ENCODE results near the gene GPANK1. TPM values are rescaled to one million over a fixed set of nuclear protein-coding genes. Genes with fewer than 3 reads are reported as not detected.
A peak's percentile ranks its signal among the peaks of the same experiment; 100 is the strongest.

Gene GPANK1
- polyA plus RNA-seq, 2 donors = 10.2 to 10.4 TPM

- Histone ChIP-seq H3K36me3 (ENCODE audit: control insufficient read depth in 2 of 2, insufficient read depth in 2 of 2, low read length in 1 of 2) (no peaks in the 10 kb centered on the region), H3K4me1 (ENCODE audit: control insufficient read depth in 2 of 2, insufficient read depth in 2 of 2, low read length in 1 of 2) (peaks cover 5 to 7% of the 10 kb centered on the region in 2 donors), H3K27me3 (ENCODE audit: control insufficient read depth in 1 of 2, insufficient read depth in 2 of 2, low read length in 2 of 2) (no peaks in the 10 kb centered on the region), H3K27ac (ENCODE audit: low read depth in 2 of 2, low read length in 1 of 2) (no peak within 1 kb of the TSS), H3K9me3 (ENCODE audit: control insufficient read depth in 2 of 2, insufficient read depth in 1 of 2, low read depth in 1 of 2, low read length in 1 of 2) (no peaks in the 10 kb centered on the region), H3K4me3 (ENCODE audit: low read depth in 1 of 2, low read length in 2 of 2) (no peak within 1 kb of the TSS)
- WGBS, 2 donors = 60 to 62% methylated on average over 3 of the region's 3 CpGs
These were observed 41.8 kb upstream of the GPANK1 start, which contains the start of gene LY6G6F for GRCh38 chr6:31706599-31706998. LY6G6F (plus strand) TSS chr6:31706866; CDS start chr6:31706907, 41 bp downstream.

- no peaks in the 10 kb centered on the region for H3K9me3 ChIP-seq (ENCODE audit: control insufficient read depth in 2 of 2, insufficient read depth in 1 of 2, low read depth in 1 of 2, low read length in 1 of 2)
- no peaks in the 10 kb centered on the region for H3K27me3 ChIP-seq (ENCODE audit: control insufficient read depth in 1 of 2, insufficient read depth in 2 of 2, low read length in 2 of 2)
- no peak overlapping the region for H3K27ac ChIP-seq (ENCODE audit: low read depth in 2 of 2, low read length in 1 of 2)
- WGBS, 2 donors = 88 to 89% methylated on average over 6 of the region's 6 CpGs
- no peak overlapping the region for H3K4me3 ChIP-seq (ENCODE audit: low read depth in 1 of 2, low read length in 2 of 2)
- H3K36me3 ChIP-seq (ENCODE audit: control insufficient read depth in 2 of 2, insufficient read depth in 2 of 2, low read length in 1 of 2) = peaks cover 0 to under 1% of the 10 kb centered on the region in 2 donors
- H3K4me1 ChIP-seq (ENCODE audit: control insufficient read depth in 2 of 2, insufficient read depth in 2 of 2, low read length in 1 of 2) = peaks cover 6 to 7% of the 10 kb centered on the region in 2 donors
These were observed 41.1 kb upstream of the GPANK1 start for GRCh38 chr6:31705931-31706330.

DNA sequence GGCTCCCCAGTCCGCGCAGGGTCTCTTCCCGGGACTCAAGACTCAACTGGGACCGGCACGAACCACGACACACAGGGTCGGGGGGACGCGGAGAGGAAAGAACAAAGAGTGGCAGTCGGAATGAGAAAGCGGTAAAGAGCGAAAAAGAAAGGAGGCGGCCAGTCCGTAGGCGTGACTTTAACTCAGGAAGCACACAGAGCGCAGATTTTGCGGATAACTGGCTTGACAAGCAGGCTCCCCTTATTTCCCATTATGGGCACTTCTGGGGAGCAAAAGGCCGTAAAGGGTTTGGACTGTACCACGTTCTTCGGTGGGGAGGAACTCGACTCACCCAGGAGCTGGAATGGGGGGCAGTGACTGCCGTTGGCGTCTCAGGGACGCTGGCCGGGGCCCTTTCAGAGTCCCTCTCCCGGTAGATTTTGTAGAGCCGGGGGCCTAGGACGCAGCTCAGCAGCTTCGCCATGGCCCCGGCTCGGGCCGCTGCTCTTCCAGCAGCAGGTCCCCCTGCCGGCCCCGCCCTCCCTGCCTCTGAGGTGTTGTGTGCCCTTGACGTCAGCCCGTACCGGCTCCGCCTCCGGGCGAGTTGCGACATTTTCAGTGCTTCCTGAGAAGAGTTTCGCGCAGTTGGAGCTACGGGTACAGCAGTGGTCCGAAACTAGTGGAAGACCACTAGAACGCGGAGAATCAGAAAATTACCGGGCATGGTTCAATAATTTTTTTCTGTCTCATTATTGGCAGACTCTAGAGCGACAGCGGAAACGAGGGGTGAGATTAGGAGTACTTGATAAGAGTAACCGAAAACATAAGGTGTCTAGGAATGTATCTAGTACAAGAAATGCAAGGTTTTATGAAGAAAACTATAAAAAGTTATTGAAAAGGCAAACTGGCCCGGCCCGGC is 38.3 kb upstream of the GPANK1 start, which contains the start of gene ABHD16A:
ABHD16A (minus strand) TSS at position 506 of the 898 bp plus-strand sequence; CDS start at position 463, 43 bp downstream.
- H3K36me3 ChIP-seq (ENCODE audit: control insufficient read depth in 2 of 2, insufficient read depth in 2 of 2, low read length in 1 of 2) = peaks cover 0 to 7% of the 10 kb centered on the region in 2 donors
- peak within 1 kb of the TSS; percentile 100 for H3K27ac ChIP-seq (ENCODE audit: low read depth in 2 of 2, low read length in 1 of 2)
- H3K27me3 ChIP-seq (ENCODE audit: control insufficient read depth in 1 of 2, insufficient read depth in 2 of 2, low read length in 2 of 2) = no peaks in the 10 kb centered on the region
- WGBS, 2 donors = 0 to 1% methylated on average over 54 of the region's 54 CpGs
- peaks cover 6 to 7% of the 10 kb centered on the region in 2 donors for H3K4me1 ChIP-seq (ENCODE audit: control insufficient read depth in 2 of 2, insufficient read depth in 2 of 2, low read length in 1 of 2)
- H3K9me3 ChIP-seq (ENCODE audit: control insufficient read depth in 2 of 2, insufficient read depth in 1 of 2, low read depth in 1 of 2, low read length in 1 of 2) = no peaks in the 10 kb centered on the region
- H3K4me3 ChIP-seq (ENCODE audit: low read depth in 1 of 2, low read length in 2 of 2) = peak within 1 kb of the TSS; percentile 84 to 93

DNA sequence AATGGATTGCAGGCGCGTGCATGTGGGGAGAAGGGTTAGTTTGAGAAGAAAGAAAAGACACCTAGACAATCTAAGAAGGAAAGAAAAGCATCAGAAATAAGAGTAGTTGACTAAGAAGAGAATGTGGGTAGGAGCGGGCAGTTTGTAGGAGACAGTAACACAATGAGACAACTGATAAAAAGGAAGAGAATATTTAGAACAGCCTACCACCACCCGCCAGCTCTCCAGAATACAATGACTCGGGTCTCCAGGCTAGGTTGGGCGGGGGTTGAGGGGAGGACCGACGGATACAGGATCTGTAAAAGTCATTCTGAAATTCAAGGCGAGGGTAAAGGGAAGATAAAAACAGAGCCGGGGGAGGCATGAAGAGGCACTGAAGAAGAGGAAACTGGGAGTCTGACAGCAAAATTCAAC is 37.6 kb upstream of the GPANK1 start:
- 0 to 1% methylated on average over 10 of the region's 10 CpGs for whole genome bisulfite sequencing, 2 donors
- peaks cover 6 to 7% of the 10 kb centered on the region in 2 donors for H3K4me1 ChIP-seq (ENCODE audit: control insufficient read depth in 2 of 2, insufficient read depth in 2 of 2, low read length in 1 of 2)
- no peaks in the 10 kb centered on the region for H3K9me3 ChIP-seq (ENCODE audit: control insufficient read depth in 2 of 2, insufficient read depth in 1 of 2, low read depth in 1 of 2, low read length in 1 of 2)
- no peaks in the 10 kb centered on the region for H3K27me3 ChIP-seq (ENCODE audit: control insufficient read depth in 1 of 2, insufficient read depth in 2 of 2, low read length in 2 of 2)
- peak overlapping the region; percentile 84 to 93 for H3K4me3 ChIP-seq (ENCODE audit: low read depth in 1 of 2, low read length in 2 of 2)
- peak overlapping the region; percentile 100 for H3K27ac ChIP-seq (ENCODE audit: low read depth in 2 of 2, low read length in 1 of 2)
- peaks cover 0 to 7% of the 10 kb centered on the region in 2 donors for H3K36me3 ChIP-seq (ENCODE audit: control insufficient read depth in 2 of 2, insufficient read depth in 2 of 2, low read length in 1 of 2)

- no peaks in the 10 kb centered on the region for H3K9me3 ChIP-seq (ENCODE audit: control insufficient read depth in 2 of 2, insufficient read depth in 1 of 2, low read depth in 1 of 2, low read length in 1 of 2)
- peaks cover 6 to 7% of the 10 kb centered on the region in 2 donors for H3K4me1 ChIP-seq (ENCODE audit: control insufficient read depth in 2 of 2, insufficient read depth in 2 of 2, low read length in 1 of 2)
- peaks cover 0 to 10% of the 10 kb centered on the region in 2 donors for H3K36me3 ChIP-seq (ENCODE audit: control insufficient read depth in 2 of 2, insufficient read depth in 2 of 2, low read length in 1 of 2)
- 22 to 24% methylated on average over 7 of the region's 7 CpGs for WGBS, 2 donors
- H3K4me3 ChIP-seq (ENCODE audit: low read depth in 1 of 2, low read length in 2 of 2) = peak overlapping the region; percentile 84 to 93
- no peaks in the 10 kb centered on the region for H3K27me3 ChIP-seq (ENCODE audit: control insufficient read depth in 1 of 2, insufficient read depth in 2 of 2, low read length in 2 of 2)
- peak overlapping the region; percentile 43 to 100 for H3K27ac ChIP-seq (ENCODE audit: low read depth in 2 of 2, low read length in 1 of 2)
These were observed 37.0 kb upstream of the GPANK1 start for GRCh38 chr6:31701666-31702404.

- Histone ChIP-seq H3K4me1 (ENCODE audit: control insufficient read depth in 2 of 2, insufficient read depth in 2 of 2, low read length in 1 of 2) (peaks cover 6 to 7% of the 10 kb centered on the region in 2 donors), H3K27me3 (ENCODE audit: control insufficient read depth in 1 of 2, insufficient read depth in 2 of 2, low read length in 2 of 2) (no peaks in the 10 kb centered on the region), H3K9me3 (ENCODE audit: control insufficient read depth in 2 of 2, insufficient read depth in 1 of 2, low read depth in 1 of 2, low read length in 1 of 2) (no peaks in the 10 kb centered on the region), H3K36me3 (ENCODE audit: control insufficient read depth in 2 of 2, insufficient read depth in 2 of 2, low read length in 1 of 2) (peaks cover 3 to 13% of the 10 kb centered on the region in 2 donors), H3K27ac (ENCODE audit: low read depth in 2 of 2, low read length in 1 of 2) (no peak overlapping the region), H3K4me3 (ENCODE audit: low read depth in 1 of 2, low read length in 2 of 2) (no peak overlapping the region)
- WGBS, 2 donors = 81 to 85% methylated on average over 5 of the region's 5 CpGs
These were observed 36.1 kb upstream of the GPANK1 start for GRCh38 chr6:31700740-31701401.

- Histone ChIP-seq H3K4me3 (ENCODE audit: low read depth in 1 of 2, low read length in 2 of 2) (no peak overlapping the region), H3K4me1 (ENCODE audit: control insufficient read depth in 2 of 2, insufficient read depth in 2 of 2, low read length in 1 of 2) (peaks cover 6 to 7% of the 10 kb centered on the region in 2 donors), H3K27ac (ENCODE audit: low read depth in 2 of 2, low read length in 1 of 2) (peak overlapping the region in 1 of 2 donors; percentile 40), H3K36me3 (ENCODE audit: control insufficient read depth in 2 of 2, insufficient read depth in 2 of 2, low read length in 1 of 2) (peaks cover 6 to 34% of the 10 kb centered on the region in 2 donors), H3K27me3 (ENCODE audit: control insufficient read depth in 1 of 2, insufficient read depth in 2 of 2, low read length in 2 of 2) (no peaks in the 10 kb centered on the region), H3K9me3 (ENCODE audit: control insufficient read depth in 2 of 2, insufficient read depth in 1 of 2, low read depth in 1 of 2, low read length in 1 of 2) (no peaks in the 10 kb centered on the region)
- WGBS, 2 donors = 31 to 44% methylated on average over 3 of the region's 3 CpGs
These were observed 32.8 kb upstream of the GPANK1 start for GRCh38 chr6:31697555-31697954.

- H3K4me1 ChIP-seq (ENCODE audit: control insufficient read depth in 2 of 2, insufficient read depth in 2 of 2, low read length in 1 of 2) = no peaks in the 10 kb centered on the region
- WGBS, 2 donors = 86 to 90% methylated on average over 6 of the region's 6 CpGs
These were observed 28.7 kb upstream of the GPANK1 start for GRCh38 chr6:31693535-31693934.

DNA sequence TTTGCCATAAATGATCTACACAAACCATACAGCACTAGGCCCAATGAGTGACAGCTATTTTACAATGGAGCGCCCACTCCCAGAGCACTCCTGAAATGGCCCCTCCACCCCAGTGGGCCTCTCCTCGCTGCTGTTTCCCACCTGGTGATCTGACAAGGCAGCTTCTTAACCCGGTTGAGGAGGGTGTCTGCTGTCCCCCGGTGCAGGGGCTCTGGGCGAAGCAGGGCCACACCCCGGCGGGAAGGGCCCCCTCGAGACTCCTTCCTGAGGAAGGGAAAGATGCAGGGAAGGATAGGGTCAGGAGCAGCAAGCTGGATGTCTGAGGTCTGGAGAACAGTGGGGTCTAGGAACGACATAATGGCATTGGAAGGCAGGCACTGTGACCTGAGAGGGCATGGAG is 28.1 kb upstream of the GPANK1 start:
- Histone ChIP-seq H3K9me3 (ENCODE audit: control insufficient read depth in 2 of 2, insufficient read depth in 1 of 2, low read depth in 1 of 2, low read length in 1 of 2) (no peaks in the 10 kb centered on the region), H3K27ac (ENCODE audit: low read depth in 2 of 2, low read length in 1 of 2) (no peak overlapping the region), H3K4me3 (ENCODE audit: low read depth in 1 of 2, low read length in 2 of 2) (no peak overlapping the region), H3K36me3 (ENCODE audit: control insufficient read depth in 2 of 2, insufficient read depth in 2 of 2, low read length in 1 of 2) (peaks cover 22 to 63% of the 10 kb centered on the region in 2 donors), H3K27me3 (ENCODE audit: control insufficient read depth in 1 of 2, insufficient read depth in 2 of 2, low read length in 2 of 2) (no peaks in the 10 kb centered on the region), H3K4me1 (ENCODE audit: control insufficient read depth in 2 of 2, insufficient read depth in 2 of 2, low read length in 1 of 2) (no peaks in the 10 kb centered on the region)
- WGBS, 2 donors = 91% methylated on average over 9 of the region's 9 CpGs

More at GRCh38 chr6:31693535-31693934, 28.7 kb upstream of the GPANK1 start:
- no peak overlapping the region for H3K4me3 ChIP-seq (ENCODE audit: low read depth in 1 of 2, low read length in 2 of 2)
- no peaks in the 10 kb centered on the region for H3K27me3 ChIP-seq (ENCODE audit: control insufficient read depth in 1 of 2, insufficient read depth in 2 of 2, low read length in 2 of 2)
- H3K36me3 ChIP-seq (ENCODE audit: control insufficient read depth in 2 of 2, insufficient read depth in 2 of 2, low read length in 1 of 2) = peaks cover 18 to 56% of the 10 kb centered on the region in 2 donors
- no peaks in the 10 kb centered on the region for H3K9me3 ChIP-seq (ENCODE audit: control insufficient read depth in 2 of 2, insufficient read depth in 1 of 2, low read depth in 1 of 2, low read length in 1 of 2)
- no peak overlapping the region for H3K27ac ChIP-seq (ENCODE audit: low read depth in 2 of 2, low read length in 1 of 2)

Data from esophagus (tissue), 2 donors.